ENCODE results near the gene C16orf96. TPM values are rescaled to one million over a fixed set of nuclear protein-coding genes. Genes with fewer than 3 reads are reported as not detected.

C16orf96 gene
- total and polyA plus RNA-seq, 2 donors (not counting 1 experiment from before 2014, with no cell fraction given), result 0.31 to 0.79 TPM

DNA sequence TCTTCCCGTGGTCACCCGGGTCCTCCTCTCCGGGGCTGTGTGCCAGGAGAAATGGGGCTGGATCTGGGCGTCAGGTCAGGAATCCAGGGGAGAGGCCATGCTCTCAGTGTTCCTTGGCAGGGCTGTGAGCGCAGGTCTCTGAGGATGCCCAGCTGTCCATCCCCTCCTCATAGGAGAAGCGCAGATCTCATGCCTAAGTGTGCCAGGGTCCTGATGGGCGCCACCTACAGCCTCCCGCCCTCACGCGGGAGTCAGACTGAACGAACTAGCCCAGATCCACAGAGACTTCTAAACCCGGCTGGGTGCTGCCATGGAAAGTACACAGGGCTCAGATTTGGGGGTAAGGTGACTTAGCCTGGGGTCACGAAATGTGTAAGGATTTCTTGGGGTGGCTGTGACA is 92.8 kb downstream of the C16orf96 start:
- intact Hi-C loops (cut with micrococcal nuclease), result no loop called here
- Histone ChIP-seq H3K27ac (ENCODE audit: low read length in 2 of 2) (no peak overlapping the region), H3K79me2 (ENCODE audit: control insufficient read depth, insufficient read depth, low read length) (peaks cover 67% of the 10 kb centered on the region), H3K4me3 (ENCODE audit: control extremely low read depth in 1 of 5, extremely low read depth in 1 of 5, insufficient read depth in 1 of 5, low read depth in 2 of 5, low read length in 4 of 5) (no peak overlapping the region), H3K4me2 (replicated peaks; ENCODE audit: low read depth, low read length, poor library complexity, severe bottlenecking) (no peak overlapping the region), H2AFZ (ENCODE audit: insufficient read depth, low read depth, low read length, poor library complexity, severe bottlenecking) (no peak overlapping the region), H3K27me3 (replicated peaks in 1 of 4; ENCODE audit: control extremely low read depth in 1 of 4, control insufficient read depth in 3 of 4, insufficient read depth in 4 of 4, low read length in 3 of 4) (no peaks in the 10 kb centered on the region), H4K20me1 (ENCODE audit: control insufficient read depth, insufficient read depth, low read length, poor library complexity, severe bottlenecking) (peaks cover 72% of the 10 kb centered on the region), H3K9me3 (ENCODE audit: control extremely low read depth in 1 of 3, control insufficient read depth in 2 of 3, insufficient read depth in 1 of 3, low read length in 2 of 3) (peaks cover 0 to 4% (median 0%) of the 10 kb centered on the region in 3 donors), H3K4me1 (ENCODE audit: control insufficient read depth in 2 of 2, insufficient read depth in 2 of 2, low read length in 2 of 2) (peaks cover 0 to 20% of the 10 kb centered on the region in 2 donors), H3K9ac (ENCODE audit: low read length) (no peak overlapping the region), H3K36me3 (replicated peaks in 1 of 2; ENCODE audit: control extremely low read depth in 1 of 2, control insufficient read depth in 1 of 2, extremely low read depth in 1 of 2, insufficient read depth in 2 of 2, low read length in 1 of 2) (peaks cover 0 to 28% of the 10 kb centered on the region in 2 experiments)
- Mint-ChIP-seq H3K27me3 (no peaks in the 10 kb centered on the region), H3K27ac (no peak overlapping the region), H3K4me3 (no peak overlapping the region), H3K4me1 (peaks cover 23% of the 10 kb centered on the region), H3K9me3 (ENCODE audit: insufficient read depth) (no peaks in the 10 kb centered on the region)
- ChIA-PET CTCF (interaction anchor here (1.2 kb wide), 1 partner anchor 10 kb away, joined by 6 read pairs; no protein-coding TSS in a partner anchor), POLR2A (no interaction called here)
- WGBS (ENCODE audit: insufficient coverage), result 97% methylated on average over 12 of the region's 13 CpGs
- ATAC-seq (ENCODE audit: low read depth), result no peak
- DNase-seq, result no peak
- no peak for TF ChIP-seq CTCF (IDR thresholded peaks at IDR 0.05)

GRCh38 chr16:4649744-4650442 is 93.8 kb downstream of the C16orf96 start:
- no peak overlapping the region for H3K27ac ChIP-seq (ENCODE audit: low read length in 2 of 2)
- Mint-ChIP-seq H3K27ac (no peak overlapping the region), H3K27me3 (no peaks in the 10 kb centered on the region), H3K9me3 (ENCODE audit: insufficient read depth) (no peaks in the 10 kb centered on the region), H3K4me1 (peaks cover 23% of the 10 kb centered on the region), H3K4me3 (no peak overlapping the region)
- H3K36me3 ChIP-seq (replicated peaks in 1 of 2; ENCODE audit: control extremely low read depth in 1 of 2, control insufficient read depth in 1 of 2, extremely low read depth in 1 of 2, insufficient read depth in 2 of 2, low read length in 1 of 2), result peaks cover 0 to 37% of the 10 kb centered on the region in 2 experiments
- peaks cover 0 to 20% of the 10 kb centered on the region in 2 donors for H3K4me1 ChIP-seq (ENCODE audit: control insufficient read depth in 2 of 2, insufficient read depth in 2 of 2, low read length in 2 of 2)
- peaks cover 0 to 4% (median 0%) of the 10 kb centered on the region in 3 donors for H3K9me3 ChIP-seq (ENCODE audit: control extremely low read depth in 1 of 3, control insufficient read depth in 2 of 3, insufficient read depth in 1 of 3, low read length in 2 of 3)
- H4K20me1 ChIP-seq (ENCODE audit: control insufficient read depth, insufficient read depth, low read length, poor library complexity, severe bottlenecking), result peaks cover 78% of the 10 kb centered on the region
- intact Hi-C loops (cut with micrococcal nuclease), result loop anchor here (2.0 kb wide), 1 partner anchor 25 kb away; the partner anchor contains the start of gene MGRN1
- H3K9ac ChIP-seq (ENCODE audit: low read length), result no peak overlapping the region
- H2AFZ ChIP-seq (ENCODE audit: insufficient read depth, low read depth, low read length, poor library complexity, severe bottlenecking), result no peak overlapping the region
- no peak overlapping the region for H3K4me3 ChIP-seq (ENCODE audit: control extremely low read depth in 1 of 5, extremely low read depth in 1 of 5, insufficient read depth in 1 of 5, low read depth in 2 of 5, low read length in 4 of 5)
- H3K4me2 ChIP-seq (replicated peaks; ENCODE audit: low read depth, low read length, poor library complexity, severe bottlenecking), result no peak overlapping the region
- no peaks in the 10 kb centered on the region for H3K27me3 ChIP-seq (replicated peaks in 1 of 4; ENCODE audit: control extremely low read depth in 1 of 4, control insufficient read depth in 3 of 4, insufficient read depth in 4 of 4, low read length in 3 of 4)
- WGBS (ENCODE audit: insufficient coverage), result 97% methylated on average over 21 of the region's 25 CpGs
- ChIA-PET CTCF (interaction anchor here (0.5 to 1.6 kb wide), 8 partner anchors 11 to 695 kb away, joined by 3 to 6 read pairs (median 4); partner anchors contain the start of gene HMOX2), POLR2A (interaction anchor here (0.7 kb wide), 1 partner anchor 182 kb away, joined by 5 read pairs; no protein-coding TSS in a partner anchor)
- peaks cover 59% of the 10 kb centered on the region for H3K79me2 ChIP-seq (ENCODE audit: control insufficient read depth, insufficient read depth, low read length)
- TF ChIP-seq EZH2 (IDR thresholded peaks at IDR 0.05; ENCODE audit: borderline replicate concordance, insufficient read depth, low read depth, low read length, poor library complexity, severe bottlenecking) (no peak), CTCF (IDR thresholded peaks at IDR 0.05) (no peak)
- ATAC-seq (ENCODE audit: low read depth) (no peak), DNase-seq (no peak)
